Measurements from ENCODE around the gene SMIM23. TPM values are rescaled to one million over a fixed set of nuclear protein-coding genes. Genes with fewer than 3 reads are reported as not detected.

Gene SMIM23
- total RNA-seq = not detected

GRCh38 chr5:171785517-171785916, at the start of gene SMIM23:
SMIM23 (plus strand) TSS chr5:171785817; CDS start chr5:171785872, 55 bp downstream.
- H3K27ac Mint-ChIP-seq = no peak within 1 kb of the TSS

DNA sequence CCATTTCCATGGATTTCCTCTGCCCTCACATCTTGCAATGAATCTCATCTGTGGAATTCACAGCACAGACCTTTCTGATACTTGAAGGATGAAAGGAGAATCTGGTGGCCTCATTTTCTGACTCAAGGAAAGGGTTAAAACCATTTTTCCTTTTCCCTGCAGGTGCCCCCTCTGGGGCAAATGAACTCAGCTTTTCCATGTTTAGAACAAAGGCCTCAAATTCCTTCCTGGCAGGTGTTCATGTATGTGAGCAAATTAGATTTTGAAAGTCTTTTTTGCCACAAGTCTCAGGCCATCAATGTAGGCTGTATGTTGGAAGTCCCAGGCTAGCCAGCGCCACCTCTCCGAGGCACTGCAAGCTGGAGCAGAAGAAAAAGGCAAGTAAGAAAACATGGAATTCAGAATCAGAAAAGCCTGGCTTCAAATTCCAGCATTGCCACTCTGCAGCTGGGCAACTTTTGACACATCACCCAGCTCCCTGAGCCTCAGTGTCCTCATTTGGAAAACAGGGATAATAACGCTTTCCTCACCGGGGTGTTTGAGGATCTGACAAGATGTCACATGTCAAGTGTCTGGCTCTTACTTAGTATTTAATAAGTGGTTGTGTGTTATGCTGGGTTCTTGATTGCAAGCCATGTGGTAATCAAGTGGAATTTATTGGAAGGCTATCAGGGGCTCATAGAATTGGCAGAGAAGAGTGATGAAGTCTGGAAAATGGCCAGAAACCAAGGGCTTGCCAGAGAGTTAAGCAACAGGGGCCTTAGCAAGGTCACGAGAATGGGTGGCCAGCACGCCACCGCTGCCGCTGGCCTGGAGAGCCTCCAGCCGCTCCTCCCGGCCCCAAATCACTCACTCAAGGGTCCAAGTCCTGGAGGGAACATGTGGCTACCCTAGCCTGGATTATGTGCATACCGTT, 48.4 kb upstream of the SMIM23 start:
- Mint-ChIP-seq H3K9me3 (no peaks in the 10 kb centered on the region), H3K27me3 (no peaks in the 10 kb centered on the region), H3K4me1 (no peaks in the 10 kb centered on the region), H3K27ac (no peak overlapping the region), H3K4me3 (no peak overlapping the region), H3K36me3 (ENCODE audit: low read depth) (no peaks in the 10 kb centered on the region)
- DNase-seq = no peak
- ChIA-PET CTCF (no interaction called here), POLR2A (no interaction called here)

More at GRCh38 chr5:171785517-171785916, at the start of gene SMIM23:
- ChIA-PET CTCF (no interaction called here), POLR2A (no interaction called here)
- Mint-ChIP-seq H3K4me1 (no peaks in the 10 kb centered on the region), H3K27me3 (peaks cover 6% of the 10 kb centered on the region), H3K4me3 (no peak within 1 kb of the TSS), H3K9me3 (no peaks in the 10 kb centered on the region), H3K36me3 (ENCODE audit: low read depth) (no peaks in the 10 kb centered on the region)
- no peak for DNase-seq

DNA sequence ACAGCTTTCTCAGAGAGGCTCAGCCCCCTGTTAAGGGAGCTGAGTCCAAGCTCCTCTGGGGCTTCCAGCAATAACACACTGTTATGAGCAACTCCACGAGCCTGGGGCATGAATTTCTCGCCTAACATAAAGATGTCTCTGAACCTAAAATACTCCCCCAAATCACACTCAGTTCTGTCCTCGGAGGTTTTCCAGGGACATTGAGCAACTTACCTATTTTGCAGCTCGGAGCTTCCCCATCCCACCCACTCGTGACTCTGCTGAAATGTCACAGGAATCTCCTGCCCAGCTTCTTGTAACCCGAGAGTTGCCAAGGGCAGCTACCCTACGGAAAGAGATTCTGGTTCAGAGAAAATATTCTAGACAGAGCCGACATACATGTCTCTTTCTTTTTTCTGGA, 47.1 kb upstream of the SMIM23 start:
- Mint-ChIP-seq H3K27ac (no peak overlapping the region), H3K4me1 (peaks cover 2% of the 10 kb centered on the region), H3K4me3 (no peak overlapping the region), H3K36me3 (ENCODE audit: low read depth) (no peaks in the 10 kb centered on the region), H3K9me3 (no peaks in the 10 kb centered on the region), H3K27me3 (no peaks in the 10 kb centered on the region)
- DNase-seq = no peak
- ChIA-PET POLR2A (no interaction called here), CTCF (interaction anchor here (0.8 kb wide), 1 partner anchor 36 kb away, joined by 3 read pairs; no protein-coding TSS in a partner anchor)

GRCh38 chr5:171739271-171739670, 46.3 kb upstream of the SMIM23 start:
- DNase-seq = no peak
- no peak overlapping the region for H3K27ac Mint-ChIP-seq
- POLR2A ChIA-PET = no interaction called here
- H3K27me3 Mint-ChIP-seq = peaks cover 2% of the 10 kb centered on the region
- CTCF ChIA-PET = interaction anchor here (0.8 kb wide), 1 partner anchor 35 kb away, joined by 3 read pairs; no protein-coding TSS in a partner anchor
- H3K9me3 Mint-ChIP-seq = no peaks in the 10 kb centered on the region
- H3K36me3 Mint-ChIP-seq (ENCODE audit: low read depth) = no peaks in the 10 kb centered on the region
- H3K4me3 Mint-ChIP-seq = no peak overlapping the region
- peaks cover 2% of the 10 kb centered on the region for H3K4me1 Mint-ChIP-seq

- no peaks in the 10 kb centered on the region for H3K9me3 Mint-ChIP-seq
- ChIA-PET POLR2A (no interaction called here), CTCF (no interaction called here)
- H3K36me3 Mint-ChIP-seq (ENCODE audit: low read depth) = no peaks in the 10 kb centered on the region
- H3K27ac Mint-ChIP-seq = no peak overlapping the region
- no peak for DNase-seq
- H3K4me1 Mint-ChIP-seq = peaks cover 2% of the 10 kb centered on the region
- peaks cover 5% of the 10 kb centered on the region for H3K27me3 Mint-ChIP-seq
- H3K4me3 Mint-ChIP-seq = no peak overlapping the region
These were observed 42.1 kb upstream of the SMIM23 start for GRCh38 chr5:171743436-171744076.

GRCh38 chr5:171744264-171744663, 41.4 kb upstream of the SMIM23 start:
- Mint-ChIP-seq H3K27me3 (peaks cover 5% of the 10 kb centered on the region), H3K9me3 (no peaks in the 10 kb centered on the region), H3K36me3 (ENCODE audit: low read depth) (no peaks in the 10 kb centered on the region), H3K27ac (no peak overlapping the region), H3K4me1 (peaks cover 2% of the 10 kb centered on the region), H3K4me3 (no peak overlapping the region)
- ChIA-PET POLR2A (no interaction called here), CTCF (no interaction called here)
- no peak for DNase-seq

GRCh38 chr5:171744882-171745281, 40.7 kb upstream of the SMIM23 start:
- DNase-seq = no peak
- no peak overlapping the region for H3K27ac Mint-ChIP-seq
- H3K4me3 Mint-ChIP-seq = no peak overlapping the region
- H3K9me3 Mint-ChIP-seq = no peaks in the 10 kb centered on the region
- H3K27me3 Mint-ChIP-seq = peaks cover 5% of the 10 kb centered on the region
- peaks cover 2% of the 10 kb centered on the region for H3K4me1 Mint-ChIP-seq
- H3K36me3 Mint-ChIP-seq (ENCODE audit: low read depth) = no peaks in the 10 kb centered on the region
- ChIA-PET CTCF (no interaction called here), POLR2A (interaction anchor here (0.6 kb wide), 1 partner anchor 351 kb away, joined by 3 read pairs; no protein-coding TSS in a partner anchor)

- Mint-ChIP-seq H3K36me3 (ENCODE audit: low read depth) (no peaks in the 10 kb centered on the region), H3K27me3 (peaks cover 5% of the 10 kb centered on the region), H3K9me3 (no peaks in the 10 kb centered on the region), H3K4me1 (peaks cover 2% of the 10 kb centered on the region), H3K4me3 (no peak overlapping the region), H3K27ac (no peak overlapping the region)
- POLR2A ChIA-PET = no interaction called here
- CTCF ChIA-PET = no interaction called here
- no peak for DNase-seq
These were observed 40.0 kb upstream of the SMIM23 start for GRCh38 chr5:171745602-171746001.

DNA sequence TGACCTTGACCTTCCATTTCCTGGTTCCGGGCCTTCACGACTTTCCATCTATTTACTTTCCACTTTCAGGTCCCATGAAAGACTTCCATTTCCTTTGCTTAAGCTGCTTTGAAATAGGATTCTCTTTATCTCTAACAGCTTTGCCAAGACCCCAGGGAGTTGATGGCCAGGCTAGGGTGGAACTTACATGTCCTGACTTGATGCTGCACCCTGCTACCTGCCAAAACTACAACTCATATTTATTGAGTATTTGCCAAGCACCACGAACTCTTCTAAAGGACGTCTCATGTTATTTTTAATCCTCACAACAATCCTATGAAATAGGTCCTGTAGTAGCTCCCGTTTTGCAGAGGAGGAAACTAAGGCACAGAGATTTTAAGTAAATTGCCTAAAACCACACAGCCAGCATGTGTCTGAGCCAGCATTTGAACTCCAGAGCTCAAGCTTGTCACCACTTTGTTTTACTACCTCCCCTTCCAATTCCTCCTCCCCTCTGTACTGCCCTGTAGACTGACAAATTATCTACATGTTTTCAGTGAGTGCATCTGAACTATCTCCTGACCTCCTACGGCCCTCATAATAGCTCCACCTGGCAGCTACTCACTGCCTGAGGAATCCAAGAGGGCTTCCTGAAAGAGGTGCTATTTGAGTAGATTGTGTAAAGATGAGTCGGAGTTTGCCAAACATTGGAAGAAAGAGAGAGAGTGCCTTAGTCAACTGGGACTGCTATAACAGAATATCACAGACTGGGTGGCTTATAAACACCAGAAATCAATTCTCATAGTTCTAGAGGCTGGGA, 38.4 kb upstream of the SMIM23 start:
- Mint-ChIP-seq H3K9me3 (no peaks in the 10 kb centered on the region), H3K27me3 (peaks cover 5% of the 10 kb centered on the region), H3K4me1 (peaks cover 2% of the 10 kb centered on the region), H3K27ac (no peak overlapping the region), H3K4me3 (no peak overlapping the region), H3K36me3 (ENCODE audit: low read depth) (no peaks in the 10 kb centered on the region)
- DNase-seq = no peak
- ChIA-PET POLR2A (no interaction called here), CTCF (interaction anchor here (0.8 kb wide), 1 partner anchor 9 kb away, joined by 3 read pairs; no protein-coding TSS in a partner anchor)

DNA sequence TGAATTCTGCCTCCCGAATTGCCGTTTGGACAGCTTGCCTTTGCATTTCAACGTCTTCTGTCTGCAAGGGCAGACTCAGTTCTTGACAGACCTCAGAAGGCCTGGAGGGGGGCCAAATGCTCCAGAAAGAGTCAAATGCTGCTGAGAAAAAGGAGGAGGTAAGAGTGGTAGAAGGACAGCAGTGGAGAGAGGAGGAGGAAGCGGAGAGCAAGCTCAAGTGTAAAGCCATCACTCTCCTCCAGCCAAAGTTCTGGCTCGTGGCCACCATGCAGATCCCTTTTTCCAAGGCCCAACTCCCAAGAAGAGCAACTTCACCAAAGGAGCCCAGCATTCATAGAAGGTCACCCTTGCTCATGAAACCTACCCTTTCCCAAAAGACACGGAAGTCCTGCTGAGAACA, 36.9 kb upstream of the SMIM23 start:
- no peak for DNase-seq
- POLR2A ChIA-PET = no interaction called here
- Mint-ChIP-seq H3K36me3 (ENCODE audit: low read depth) (no peaks in the 10 kb centered on the region), H3K27ac (no peak overlapping the region), H3K4me3 (no peak overlapping the region), H3K27me3 (peaks cover 5% of the 10 kb centered on the region), H3K9me3 (no peaks in the 10 kb centered on the region), H3K4me1 (no peaks in the 10 kb centered on the region)
- CTCF ChIA-PET = no interaction called here

- no peak overlapping the region for H3K4me3 Mint-ChIP-seq
- H3K9me3 Mint-ChIP-seq = no peaks in the 10 kb centered on the region
- ChIA-PET CTCF (no interaction called here), POLR2A (no interaction called here)
- H3K27me3 Mint-ChIP-seq = peaks cover 2% of the 10 kb centered on the region
- no peaks in the 10 kb centered on the region for H3K36me3 Mint-ChIP-seq (ENCODE audit: low read depth)
- no peak overlapping the region for H3K27ac Mint-ChIP-seq
- no peaks in the 10 kb centered on the region for H3K4me1 Mint-ChIP-seq
- DNase-seq = no peak
These were observed 36.3 kb upstream of the SMIM23 start for GRCh38 chr5:171749365-171749764.

- no peaks in the 10 kb centered on the region for H3K9me3 Mint-ChIP-seq
- H3K27me3 Mint-ChIP-seq = peaks cover 4% of the 10 kb centered on the region
- no peak for DNase-seq
- POLR2A ChIA-PET = no interaction called here
- H3K36me3 Mint-ChIP-seq (ENCODE audit: low read depth) = no peaks in the 10 kb centered on the region
- CTCF ChIA-PET = no interaction called here
- no peak overlapping the region for H3K27ac Mint-ChIP-seq
- no peak overlapping the region for H3K4me3 Mint-ChIP-seq
- H3K4me1 Mint-ChIP-seq = no peaks in the 10 kb centered on the region
These were observed 35.3 kb upstream of the SMIM23 start for GRCh38 chr5:171750311-171750788.

DNA sequence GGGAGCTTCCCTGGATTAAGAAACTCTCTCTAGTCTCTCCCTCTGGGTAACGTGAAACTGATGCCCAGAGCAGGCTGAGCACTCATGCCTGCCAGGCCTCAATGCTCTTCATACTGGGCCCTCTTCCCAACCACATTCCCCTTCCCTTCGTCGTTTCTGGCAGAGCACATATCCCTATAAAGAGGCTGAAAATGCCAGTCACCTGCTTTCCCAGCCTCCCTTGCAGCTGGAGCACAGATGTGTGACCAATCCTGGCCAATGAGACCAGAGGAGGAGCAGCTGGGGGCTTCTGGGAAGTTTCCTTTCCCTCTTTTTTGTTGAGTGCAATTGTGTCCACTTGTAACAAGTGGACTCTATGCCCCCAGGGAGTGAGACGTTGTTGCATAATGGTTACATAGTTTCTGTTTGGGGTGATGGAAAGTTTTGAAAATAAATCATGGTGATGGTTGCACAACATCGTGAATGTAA, 30.2 kb upstream of the SMIM23 start:
- CTCF ChIA-PET = no interaction called here
- DNase-seq = no peak
- Mint-ChIP-seq H3K4me3 (no peak overlapping the region), H3K4me1 (peaks cover 2% of the 10 kb centered on the region), H3K27ac (no peak overlapping the region), H3K9me3 (no peaks in the 10 kb centered on the region), H3K36me3 (ENCODE audit: low read depth) (no peaks in the 10 kb centered on the region), H3K27me3 (peaks cover 6% of the 10 kb centered on the region)
- POLR2A ChIA-PET = no interaction called here
